GM21786 (cell line): Measurements from ENCODE around the gene RNF208.
A peak's percentile ranks its signal among the peaks of the same experiment; 100 is the strongest.
"Not testable (repeated sequence)": the region's sequence is repeated elsewhere in the genome, so short reads cannot be mapped to it uniquely, and the experiment has no call there.

Experiments used
- ATAC-seq: cut with Tn5 transposase; IDR thresholded peaks from one replicate; pipeline ENCODE4 v1.9.1; 2021; ENCODE audit not compliant: unreplicated experiment

Gene RNF208

DNA sequence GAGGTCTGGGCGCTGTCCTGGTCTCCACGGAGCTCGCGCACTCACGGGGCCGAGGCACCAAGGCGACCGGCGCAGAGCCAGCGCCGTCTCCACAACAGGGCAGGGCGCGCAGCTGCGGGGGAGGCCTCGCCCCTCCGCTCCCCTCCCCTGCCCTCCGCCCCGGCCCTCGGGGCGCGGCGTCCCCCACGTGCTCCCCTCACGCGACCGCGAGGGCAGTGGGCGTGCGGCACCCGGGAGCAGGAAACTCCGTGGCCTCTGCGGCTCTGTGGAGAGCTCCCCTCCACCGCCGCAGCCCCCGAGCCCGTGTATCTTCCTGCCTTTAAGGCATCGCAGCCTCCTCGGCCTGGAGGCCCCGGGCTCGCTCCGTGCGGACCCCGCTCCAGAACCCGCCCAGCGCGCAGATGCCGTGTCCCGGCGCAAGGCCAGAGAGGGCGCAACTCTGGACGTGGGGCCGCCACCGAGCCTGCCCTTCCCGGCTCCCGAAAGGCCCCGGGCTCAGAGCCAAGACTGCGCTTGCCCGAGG lies 18.3 kb upstream of the RNF208 start:
- peak; percentile 13 for ATAC-seq

DNA sequence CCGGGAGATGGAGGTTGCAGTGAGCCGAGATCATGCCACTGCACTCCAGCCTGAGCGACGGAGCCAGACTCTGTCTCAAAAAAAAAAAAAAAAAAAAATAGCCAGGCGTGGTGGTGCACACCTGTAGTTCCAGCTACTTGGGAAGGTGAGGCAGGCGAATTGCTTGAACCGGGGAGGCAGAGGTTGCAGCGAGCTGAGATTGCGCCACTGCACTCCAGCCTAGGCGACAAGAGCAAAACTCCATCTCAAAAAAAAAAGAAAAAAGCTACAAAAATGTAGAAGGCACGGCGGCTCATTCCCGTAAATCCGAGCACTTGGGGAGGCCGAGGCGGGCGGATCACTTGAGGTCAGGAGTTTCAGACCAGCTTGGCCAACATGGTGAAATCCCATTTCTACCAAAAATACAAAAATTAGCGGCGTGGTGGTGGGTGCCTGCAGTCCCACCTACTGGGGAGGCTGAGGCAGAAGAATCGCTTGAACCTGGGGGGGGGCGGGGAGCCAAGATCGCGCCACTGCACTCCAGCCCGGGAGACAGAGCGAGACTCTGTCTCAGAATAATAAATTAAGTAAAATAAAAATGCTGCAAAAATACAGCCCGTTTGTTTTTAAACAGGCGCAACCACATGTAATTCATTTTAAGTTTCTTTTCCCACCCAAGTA lies 17.6 kb upstream of the RNF208 start:
- not testable (repeated sequence) for ATAC-seq

DNA sequence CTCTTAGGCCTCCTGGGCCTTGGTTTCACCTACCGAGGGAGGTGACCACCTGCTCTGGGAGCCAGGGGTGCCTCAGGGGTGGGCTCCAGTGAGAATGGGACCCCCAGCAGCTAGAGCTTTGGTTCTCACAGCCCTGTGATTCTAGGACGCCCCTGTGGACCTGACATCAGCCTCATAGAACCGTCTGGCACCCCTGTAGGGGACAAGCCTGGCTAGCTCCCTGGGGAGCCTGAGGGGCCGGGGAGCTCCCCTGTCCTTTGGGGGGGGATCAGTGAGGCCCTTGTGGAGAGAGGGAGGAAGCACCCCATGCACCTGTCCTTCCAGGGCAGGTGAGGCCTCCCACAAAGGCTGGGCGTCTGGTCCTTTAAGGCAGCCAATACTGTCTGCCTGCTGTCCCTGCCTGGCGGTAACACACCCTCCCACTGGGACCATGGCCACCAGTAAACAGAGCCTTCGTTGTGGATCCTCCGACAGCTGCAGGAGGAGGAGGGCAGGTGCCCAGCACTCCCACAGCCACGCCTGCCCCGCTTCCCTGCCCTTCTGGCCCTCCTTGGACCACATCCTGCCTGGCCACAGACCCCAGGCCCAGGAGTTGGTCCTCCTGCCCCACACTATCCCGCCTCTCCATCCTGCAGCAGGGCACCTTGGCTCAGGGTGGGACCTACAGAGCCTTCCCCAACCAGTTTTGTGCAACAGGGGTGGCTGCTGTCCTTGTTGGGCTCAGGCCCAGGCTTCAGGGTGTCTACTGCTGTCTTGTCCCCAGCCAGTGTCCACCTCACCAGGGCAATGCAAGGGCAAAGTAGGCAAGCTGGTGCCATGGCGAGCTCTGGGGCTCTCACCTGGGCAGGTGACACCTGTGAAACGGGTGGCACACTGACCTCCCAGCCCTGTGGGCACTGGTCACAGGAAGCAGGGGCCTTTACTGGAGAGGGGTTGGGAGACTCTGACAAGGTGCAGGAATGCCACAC lies 16.0 kb upstream of the RNF208 start:
- ATAC-seq, result no peak

- ATAC-seq, result no peak
These were observed 14.9 kb upstream of the RNF208 start for GRCh38 chr9:137236936-137237421.

DNA sequence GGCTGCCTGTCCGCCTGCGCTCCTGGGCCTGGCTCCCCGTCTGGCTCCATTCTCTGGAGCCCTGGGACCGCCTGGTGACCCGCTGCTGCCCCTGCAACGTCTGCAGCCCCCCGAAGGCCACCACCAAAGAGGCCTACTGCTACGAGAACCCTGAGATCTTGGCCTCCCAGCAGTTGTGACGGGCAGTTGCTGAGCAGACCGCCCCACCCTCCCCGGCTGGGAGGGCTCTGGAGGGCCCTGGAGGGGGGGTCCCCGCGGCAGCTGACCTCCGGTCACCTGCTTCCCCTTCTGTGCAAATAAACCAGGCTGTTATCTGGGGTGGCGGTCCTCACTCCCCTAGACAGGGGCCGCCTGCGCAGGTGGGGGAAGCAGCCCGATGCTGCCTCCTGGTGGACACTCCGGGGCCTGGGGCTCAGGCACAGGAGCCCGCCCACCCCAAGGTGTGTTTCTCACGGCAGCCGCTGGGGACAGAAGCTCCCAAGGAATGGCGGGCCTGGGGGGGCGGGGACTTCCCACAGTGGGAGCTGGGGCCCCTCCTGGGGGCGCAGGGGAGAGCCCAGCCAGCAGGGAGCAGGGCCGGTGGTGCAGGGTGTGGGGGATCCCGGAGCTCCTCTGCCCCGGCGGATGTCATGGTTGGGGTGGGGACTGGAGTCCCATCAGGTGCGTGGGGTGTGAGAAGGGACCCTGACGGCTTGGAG lies 14.3 kb upstream of the RNF208 start:
- no peak for ATAC-seq

GRCh38 chr9:137235424-137236237 lies 13.6 kb upstream of the RNF208 start:
- no peak for ATAC-seq

DNA sequence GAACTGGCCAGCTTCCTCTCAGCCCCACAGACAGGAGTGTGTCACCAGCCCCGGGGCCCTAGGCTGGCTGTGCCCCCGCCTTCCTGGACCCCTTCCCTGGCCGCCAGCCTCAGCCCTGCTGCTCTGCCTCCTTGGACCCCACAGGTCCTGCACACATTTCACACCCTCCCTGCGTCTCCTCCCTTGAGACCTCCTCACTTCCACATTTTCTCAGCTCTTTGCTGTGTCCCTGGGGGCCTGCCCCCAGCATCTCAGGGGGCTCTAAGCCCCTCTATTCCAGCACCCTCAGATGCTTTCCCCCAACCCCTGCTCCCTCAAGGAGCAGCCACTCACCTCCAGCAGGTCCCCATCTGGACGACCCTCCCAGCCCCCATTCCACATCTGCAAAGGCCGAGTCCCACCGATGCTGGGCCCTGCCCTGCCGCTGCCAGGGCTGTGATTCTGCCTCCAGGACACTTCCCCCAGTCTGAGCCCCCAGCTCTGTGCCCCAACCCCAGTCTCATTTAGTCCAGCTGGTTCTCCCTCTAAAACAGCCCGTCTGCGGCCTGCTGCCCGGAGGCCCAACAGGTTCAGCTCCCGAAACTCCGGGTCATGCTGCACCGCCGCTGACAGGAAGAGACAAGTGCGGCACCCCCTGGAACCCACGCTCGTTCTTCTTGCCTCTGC lies 12.9 kb upstream of the RNF208 start:
- ATAC-seq, result no peak

- no peak for ATAC-seq
These were observed 12.1 kb upstream of the RNF208 start for GRCh38 chr9:137234055-137234697.

DNA sequence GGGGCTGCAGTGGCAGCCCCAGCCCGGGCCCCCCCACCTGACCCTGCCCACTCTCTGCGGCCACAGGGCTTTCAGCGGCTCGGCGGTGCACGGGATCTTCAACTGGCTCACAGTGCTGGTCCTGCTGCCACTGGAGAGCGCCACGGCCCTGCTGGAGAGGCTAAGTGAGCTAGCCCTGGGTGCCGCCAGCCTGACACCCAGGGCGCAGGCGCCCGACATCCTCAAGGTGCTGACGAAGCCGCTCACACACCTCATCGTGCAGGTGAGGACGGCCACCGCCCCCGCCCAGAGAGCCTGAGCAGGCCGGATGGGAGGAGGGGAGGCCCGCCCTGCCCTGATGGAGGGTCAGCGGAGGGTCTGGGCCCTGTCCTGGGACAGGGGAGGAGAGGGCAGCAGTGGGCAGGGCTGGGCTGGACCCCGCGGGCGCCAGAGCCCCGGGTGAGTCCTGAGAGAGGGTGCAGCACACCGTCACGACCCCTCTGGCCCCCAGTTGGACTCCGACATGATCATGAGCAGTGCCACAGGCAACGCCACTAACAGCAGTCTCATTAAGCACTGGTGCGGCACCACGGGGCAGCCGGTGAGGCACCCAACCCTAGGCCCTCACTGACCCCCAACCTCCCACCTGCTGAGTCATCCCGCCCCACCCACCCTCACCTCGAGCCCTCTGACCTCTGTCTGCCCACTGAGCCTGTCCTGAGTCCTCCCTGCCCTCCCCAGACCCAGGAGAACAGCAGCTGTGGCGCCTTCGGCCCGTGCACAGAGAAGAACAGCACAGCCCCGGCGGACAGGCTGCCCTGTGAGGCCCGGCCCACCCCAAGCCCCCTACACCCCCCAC lies 11.3 kb upstream of the RNF208 start:
- ATAC-seq, result no peak

GRCh38 chr9:137232510-137232909 lies 10.5 kb upstream of the RNF208 start:
- ATAC-seq, result no peak

GRCh38 chr9:137232101-137232500 lies 10.1 kb upstream of the RNF208 start:
- no peak for ATAC-seq

DNA sequence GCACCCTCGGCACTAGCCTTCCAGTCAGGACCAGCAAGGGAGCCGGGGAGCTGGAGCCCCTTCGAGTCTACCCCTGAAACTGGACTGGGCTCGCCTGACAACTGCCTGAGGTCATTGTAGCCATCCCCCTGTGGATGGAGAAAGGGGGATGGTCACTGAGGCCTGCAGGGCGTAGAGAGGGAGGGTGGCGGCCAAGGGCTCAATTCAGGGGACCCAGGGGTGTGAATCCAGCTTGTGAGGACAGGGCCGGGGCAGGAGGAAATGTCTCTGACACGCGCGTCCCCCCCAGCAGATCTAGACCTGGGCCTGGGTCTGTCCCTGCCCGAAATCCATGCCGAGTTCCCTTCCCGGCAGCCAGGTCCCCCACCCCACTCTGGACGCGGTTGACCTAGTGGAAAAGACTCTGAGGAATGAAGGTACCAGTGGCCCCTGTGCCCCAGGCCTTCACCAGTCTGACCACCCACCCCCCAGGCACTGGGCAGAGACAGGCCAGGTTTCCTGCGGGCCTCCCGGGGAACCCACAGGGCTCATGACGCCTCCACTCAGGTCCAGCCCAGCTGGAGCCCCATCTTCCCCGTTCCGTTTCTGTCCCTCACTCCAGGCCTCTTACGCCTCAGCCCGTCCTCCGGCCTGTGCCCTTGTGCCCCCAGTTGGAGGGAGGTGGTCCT lies 9.5 kb upstream of the RNF208 start:
- no peak for ATAC-seq

DNA sequence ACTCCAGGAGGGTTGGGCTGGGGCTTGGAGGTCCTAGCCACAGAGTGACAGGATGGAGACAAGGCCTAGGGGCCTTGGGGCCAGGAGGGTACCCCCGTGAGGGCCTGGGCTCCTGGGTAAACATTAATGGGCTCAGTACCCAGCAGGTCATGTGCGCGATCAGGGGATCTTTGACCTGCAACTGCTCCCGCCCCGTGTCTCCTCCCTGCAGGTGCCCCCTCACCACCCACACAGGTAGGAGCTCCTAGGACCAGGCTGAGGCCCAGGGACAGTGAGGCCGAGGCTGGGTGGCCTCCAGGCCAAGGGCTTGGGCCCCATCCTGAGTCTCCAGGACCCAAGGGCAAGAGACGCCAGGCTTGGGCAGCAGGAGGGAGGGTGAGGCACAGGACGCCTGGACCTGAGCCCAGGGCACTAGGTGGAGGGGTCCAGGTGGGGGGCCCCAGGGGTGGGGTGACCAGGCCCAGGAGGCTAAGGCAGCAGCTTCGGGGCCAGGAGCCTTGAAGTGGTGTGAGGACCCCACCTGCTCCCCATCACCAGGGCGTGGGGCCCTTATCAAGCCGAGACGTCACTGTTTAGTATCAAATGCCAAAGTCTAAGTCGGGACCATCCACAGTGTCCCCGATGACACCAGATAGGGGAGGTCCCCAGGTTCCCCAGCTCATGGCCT lies 8.8 kb upstream of the RNF208 start, which contains the start of gene SLC34A3:
Gene SLC34A3 (plus strand): TSS at position 197 of the 667 bp plus-strand sequence. CDS start 802 bp downstream, outside the sequence.
- ATAC-seq, result no peak

- no peak for ATAC-seq
These were observed 8.1 kb upstream of the RNF208 start for GRCh38 chr9:137229903-137230704.

DNA sequence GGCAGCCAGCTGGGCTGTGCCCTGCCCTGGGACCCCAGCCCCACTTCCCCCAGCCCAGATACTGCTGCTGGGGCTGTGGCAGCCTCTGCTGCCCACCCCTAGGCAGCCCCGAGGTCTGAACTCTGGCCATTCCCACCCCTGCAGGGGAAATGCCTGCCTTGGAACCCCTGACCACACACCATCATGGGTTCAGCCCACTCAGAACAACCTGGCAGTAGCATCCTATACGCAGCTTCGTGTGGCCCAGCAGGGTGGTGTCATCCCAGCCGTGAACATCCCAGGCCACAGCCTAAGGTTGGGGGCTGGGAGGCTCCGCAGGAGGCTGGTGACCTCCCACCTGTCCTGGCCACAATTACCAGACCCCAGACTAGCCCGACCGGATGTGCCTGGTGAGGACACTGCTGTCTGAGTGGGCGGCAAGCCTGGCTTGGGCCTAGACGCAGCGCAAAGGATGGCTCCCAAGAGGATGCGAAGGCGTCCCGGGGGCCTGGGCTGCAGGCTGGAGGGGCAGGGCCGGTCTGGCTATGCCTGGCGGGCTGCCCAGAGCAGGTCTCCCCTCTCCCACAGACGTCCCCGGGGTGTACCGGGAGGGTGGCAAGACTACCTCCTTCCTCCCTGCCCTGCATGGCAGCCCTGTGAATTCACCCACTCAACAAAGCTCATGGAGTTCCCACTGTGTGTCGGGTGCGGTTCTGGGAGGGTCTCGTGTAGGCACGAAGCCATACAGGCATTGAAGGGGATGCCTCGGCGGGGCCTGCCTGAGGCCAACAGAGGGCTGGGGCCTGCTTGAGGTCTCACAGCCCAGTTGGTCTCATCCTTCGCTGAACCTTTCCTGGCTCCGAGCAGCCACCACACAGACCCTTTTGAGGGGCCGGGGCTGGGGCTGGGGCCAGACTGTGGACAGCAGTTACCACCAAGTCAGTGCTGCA lies 7.2 kb upstream of the RNF208 start:
- ATAC-seq, result no peak
